Ovary (tissue), 9 donors: ENCODE data around the gene DLK1. TPM values are rescaled to one million over a fixed set of nuclear protein-coding genes. Genes with fewer than 3 reads are reported as not detected.

Source experiments
- DNase-seq, 5 donors: peaks; one replicate each; pipeline ENCODE4 v3.0.0-alpha.2; 2019 to 2020
- H3K27ac ChIP-seq, 2 donors: fragments of 200-600 bp; one replicate each; pipeline versions ENCODE4 v1.5.1 to v1.8.0; 2019 to 2022
- H3K27me3 ChIP-seq: fragments of 200-600 bp; one replicate; pipeline ENCODE4 v1.8.0; 2022
- H3K36me3 ChIP-seq: fragments of 200-600 bp; sonication (generic); one replicate; pipeline ENCODE4 v1.5.1; 2019
- H3K4me1 ChIP-seq: one replicate; pipeline ENCODE4 v1.8.1; 2013; ENCODE audit warnings: mild to moderate bottlenecking, moderate library complexity; ENCODE audit not compliant: insufficient read depth
- H3K4me3 ChIP-seq: fragments of 200-600 bp; sonication (generic); one replicate; pipeline ENCODE4 v1.5.1; 2017
- H3K9me3 ChIP-seq, 2 donors: fragments of 200-600 bp in 1 of 2; sonication (generic) in 1 of 2; one replicate each; pipeline versions ENCODE4 v1.5.1 to v1.8.1; 2013 to 2019; ENCODE audit warnings: mild to moderate bottlenecking in 1 of 2, moderate library complexity in 1 of 2
- CTCF ChIP-seq, 3 donors: fragments of 450-650 bp in 2 of 3; fragments of 200-600 bp in 1 of 3; IDR thresholded peaks; one replicate each; pipeline versions ENCODE4 v1.5.1 to v1.8.0; 2016 to 2022; ENCODE audit warnings: antibody characterized with exemption in 3 of 3, mild to moderate bottlenecking in 1 of 3
- EP300 ChIP-seq: sonication (generic); formaldehyde crosslinking; IDR thresholded peaks from one replicate; pipeline ENCODE4 v1.6.1; 2017; ENCODE audit warnings: antibody characterized with exemption
- POLR2A ChIP-seq: fragments of 450-650 bp; IDR thresholded peaks from one replicate; pipeline ENCODE4 v1.6.1; 2017; ENCODE audit warnings: antibody characterized with exemption, mild to moderate bottlenecking, moderate library complexity
- WGBS, 3 donors: extraction: QIAGEN DNeasy Blood & Tissue Kit in 1 of 3; methylation state at CpG; one replicate each; pipeline versions ENCODE4 v1.1.5 to v1.1.7; 2013 to 2017; 5-methylcytosine and 5-hydroxymethylcytosine counted together
- intact Hi-C, 4 donors: fragments of 100-400 bp; cut with DNase I; formaldehyde crosslinking; loops; one replicate each; pipeline versions ENCODE4 v1.11.0 to v1.15.1; 2022 to 2023
- polyA plus RNA-seq, 2 donors: library from polyadenylated mRNA; stranded (reverse); fragments of 200-250 nt in 1 of 2; fragments of 350-450 nt in 1 of 2; fragmentation: Illumina TruSeq in 1 of 2; extraction: RNeasy Lipid Tissue Mini Kit (QIAGEN cat#74804) in 1 of 2; gene quantifications; one replicate each; pipeline ENCODE4 v1.2.3, GENCODE V29; 2013 to 2014
- total RNA-seq, 7 donors: library from RNA; depleted of rRNA in 2 of 7; stranded (reverse); fragments of >200 nt in 2 of 7; fragmentation: NEBNext Ultra II Directional in 3 of 7; extraction: Animal tissue kit (Norgen Biotek cat#: 25700) in 3 of 7; gene quantifications; one replicate each; pipeline versions ENCODE4 v1.1.0 to v1.2.4, GENCODE V29; 2016 to 2023
- donor health status: DM: no; HTN: no; CAD: no; lungs with moderate emphysema.
- donor health status: DM: no; HTN: no; CAD: no.
- donor health status: Bipolar disorder and iron deficiency.
- donor health status: DM: yes; HTN: yes; CAD: no.
- donor health status: DM: no; HTN: no; CAD: no.
- donor health status: DM: yes; HTN: yes; CAD: no.

DLK1 gene
- total and polyA plus RNA-seq, 9 donors: 34.2 to 1,875 (median 108) TPM

GRCh38 chr14:100691395-100692056, 35.2 kb upstream of the DLK1 start:
- Histone ChIP-seq H3K9me3 (no peaks in the 10 kb centered on the region), H3K36me3 (no peaks in the 10 kb centered on the region), H3K27ac (no peak overlapping the region), H3K4me1 (peaks cover 13% of the 10 kb centered on the region), H3K27me3 (no peaks in the 10 kb centered on the region), H3K4me3 (no peak overlapping the region)
- intact Hi-C loops: no loop called here
- WGBS, 3 donors: 86 to 90% (median 87%) methylated on average over 29 of the region's 29 CpGs
- TF ChIP-seq POLR2A (no peak), CTCF (IDR thresholded peaks at IDR 0.05) (no peak), EP300 (no peak)
- no peak for DNase-seq

- H3K4me1 ChIP-seq: peaks cover 13% of the 10 kb centered on the region
- H3K27me3 ChIP-seq: no peaks in the 10 kb centered on the region
- TF ChIP-seq CTCF (IDR thresholded peaks at IDR 0.05) (no peak), POLR2A (no peak), EP300 (no peak)
- no peak overlapping the region for H3K27ac ChIP-seq
- no peak for DNase-seq
- H3K9me3 ChIP-seq: no peaks in the 10 kb centered on the region
- intact Hi-C loops: no loop called here
- H3K4me3 ChIP-seq: no peak overlapping the region
- WGBS, 3 donors: 90 to 96% (median 95%) methylated on average over 6 of the region's 6 CpGs
- H3K36me3 ChIP-seq: no peaks in the 10 kb centered on the region
These were observed 34.4 kb upstream of the DLK1 start for GRCh38 chr14:100692256-100692655.

GRCh38 chr14:100692859-100693558, 33.7 kb upstream of the DLK1 start:
- intact Hi-C loops: no loop called here
- no peak for DNase-seq
- WGBS, 3 donors: 84 to 88% (median 86%) methylated on average over 27 of the region's 27 CpGs
- Histone ChIP-seq H3K4me1 (peaks cover 13% of the 10 kb centered on the region), H3K27me3 (no peaks in the 10 kb centered on the region), H3K27ac (no peak overlapping the region), H3K9me3 (no peaks in the 10 kb centered on the region), H3K36me3 (no peaks in the 10 kb centered on the region), H3K4me3 (no peak overlapping the region)
- TF ChIP-seq POLR2A: no peak
- TF ChIP-seq CTCF (IDR thresholded peaks at IDR 0.05): no peak
- TF ChIP-seq EP300: no peak

GRCh38 chr14:100693877-100694578, 32.7 kb upstream of the DLK1 start:
- peaks cover 8% of the 10 kb centered on the region for H3K4me1 ChIP-seq
- TF ChIP-seq POLR2A (no peak), EP300 (no peak), CTCF (IDR thresholded peaks at IDR 0.05) (no peak)
- H3K4me3 ChIP-seq: no peak overlapping the region
- intact Hi-C loops: no loop called here
- DNase-seq: no peak
- no peaks in the 10 kb centered on the region for H3K9me3 ChIP-seq
- 88 to 94% (median 94%) methylated on average over 20 to 23 of the region's 23 CpGs for WGBS, 3 donors
- H3K27ac ChIP-seq: no peak overlapping the region
- no peaks in the 10 kb centered on the region for H3K27me3 ChIP-seq
- H3K36me3 ChIP-seq: no peaks in the 10 kb centered on the region
